ENCODE measurements around the gene CFP. TPM values are rescaled to one million over a fixed set of nuclear protein-coding genes. Genes with fewer than 3 reads are reported as not detected.

CFP gene
- total RNA-seq, 1 donor from 2014 or later: 3.0 TPM

GRCh38 chrX:47645530-47645929 lies 15.8 kb upstream of the CFP start:
- intact Hi-C loops (cut with micrococcal nuclease): no loop called here
- Histone ChIP-seq H3K27ac (replicated peaks) (no peak overlapping the region), H3K36me3 (peaks cover 9% of the 10 kb centered on the region), H3K4me1 (peaks cover 27% of the 10 kb centered on the region), H3K9me3 (replicated peaks) (no peaks in the 10 kb centered on the region), H3K4me3 (no peak overlapping the region), H3K27me3 (ENCODE audit: low read depth) (no peaks in the 10 kb centered on the region)
- DNase-seq: no peak
- TF ChIP-seq, protein P1, sequence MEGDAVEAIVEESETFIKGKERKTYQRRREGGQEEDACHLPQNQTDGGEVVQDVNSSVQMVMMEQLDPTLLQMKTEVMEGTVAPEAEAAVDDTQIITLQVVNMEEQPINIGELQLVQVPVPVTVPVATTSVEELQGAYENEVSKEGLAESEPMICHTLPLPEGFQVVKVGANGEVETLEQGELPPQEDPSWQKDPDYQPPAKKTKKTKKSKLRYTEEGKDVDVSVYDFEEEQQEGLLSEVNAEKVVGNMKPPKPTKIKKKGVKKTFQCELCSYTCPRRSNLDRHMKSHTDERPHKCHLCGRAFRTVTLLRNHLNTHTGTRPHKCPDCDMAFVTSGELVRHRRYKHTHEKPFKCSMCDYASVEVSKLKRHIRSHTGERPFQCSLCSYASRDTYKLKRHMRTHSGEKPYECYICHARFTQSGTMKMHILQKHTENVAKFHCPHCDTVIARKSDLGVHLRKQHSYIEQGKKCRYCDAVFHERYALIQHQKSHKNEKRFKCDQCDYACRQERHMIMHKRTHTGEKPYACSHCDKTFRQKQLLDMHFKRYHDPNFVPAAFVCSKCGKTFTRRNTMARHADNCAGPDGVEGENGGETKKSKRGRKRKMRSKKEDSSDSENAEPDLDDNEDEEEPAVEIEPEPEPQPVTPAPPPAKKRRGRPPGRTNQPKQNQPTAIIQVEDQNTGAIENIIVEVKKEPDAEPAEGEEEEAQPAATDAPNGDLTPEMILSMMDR (IDR thresholded peaks at IDR 0.05; ENCODE audit: borderline replicate concordance): no peak

DNA sequence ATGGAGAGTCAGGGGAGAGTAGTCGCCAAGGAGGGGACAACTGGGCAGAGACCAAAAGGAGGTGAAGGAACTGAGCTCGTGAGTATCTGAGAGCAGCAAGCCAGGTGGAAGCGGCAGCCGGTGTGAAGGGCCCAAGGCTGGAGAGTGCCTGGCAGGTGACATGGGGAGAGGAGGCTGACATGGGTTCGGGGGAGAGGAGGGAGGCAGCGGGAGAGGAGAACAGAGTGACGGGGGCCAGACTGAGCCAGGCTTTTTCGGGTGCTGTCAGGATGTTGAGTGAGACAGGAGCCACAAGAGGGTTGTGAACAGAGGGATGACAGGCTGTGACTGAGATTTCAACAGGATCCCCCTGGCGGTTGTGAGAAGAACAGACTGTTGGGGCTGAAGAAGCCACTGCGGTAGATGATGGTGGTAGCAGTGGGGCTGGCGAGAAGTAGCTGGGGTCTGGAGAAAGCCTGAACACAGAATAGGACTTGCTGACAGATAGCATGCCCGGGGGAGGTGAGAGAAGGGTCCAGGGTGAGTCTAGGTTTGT lies 14.9 kb upstream of the CFP start:
- TF ChIP-seq, protein P1 (IDR thresholded peaks at IDR 0.05; ENCODE audit: borderline replicate concordance): peak; percentile 55
- peaks cover 27% of the 10 kb centered on the region for H3K4me1 ChIP-seq
- H3K9me3 ChIP-seq (replicated peaks): no peaks in the 10 kb centered on the region
- peaks cover 18% of the 10 kb centered on the region for H3K36me3 ChIP-seq
- intact Hi-C loops (cut with micrococcal nuclease): no loop called here
- H3K4me3 ChIP-seq: no peak overlapping the region
- no peaks in the 10 kb centered on the region for H3K27me3 ChIP-seq (ENCODE audit: low read depth)
- DNase-seq: no peak
- H3K27ac ChIP-seq (replicated peaks): no peak overlapping the region

GRCh38 chrX:47643926-47644325 lies 14.2 kb upstream of the CFP start:
- H3K4me3 ChIP-seq: no peak overlapping the region
- TF ChIP-seq, protein P1 (IDR thresholded peaks at IDR 0.05; ENCODE audit: borderline replicate concordance): peak; percentile 52
- H3K27ac ChIP-seq (replicated peaks): peak overlapping the region; percentile 56
- H3K27me3 ChIP-seq (ENCODE audit: low read depth): no peaks in the 10 kb centered on the region
- peaks cover 23% of the 10 kb centered on the region for H3K36me3 ChIP-seq
- H3K9me3 ChIP-seq (replicated peaks): no peaks in the 10 kb centered on the region
- H3K4me1 ChIP-seq: peaks cover 21% of the 10 kb centered on the region
- DNase-seq: no peak
- intact Hi-C loops (cut with micrococcal nuclease): no loop called here

- H3K36me3 ChIP-seq: peaks cover 46% of the 10 kb centered on the region
Measured at GRCh38 chrX:47638816-47639215, 9.1 kb upstream of the CFP start.

DNA sequence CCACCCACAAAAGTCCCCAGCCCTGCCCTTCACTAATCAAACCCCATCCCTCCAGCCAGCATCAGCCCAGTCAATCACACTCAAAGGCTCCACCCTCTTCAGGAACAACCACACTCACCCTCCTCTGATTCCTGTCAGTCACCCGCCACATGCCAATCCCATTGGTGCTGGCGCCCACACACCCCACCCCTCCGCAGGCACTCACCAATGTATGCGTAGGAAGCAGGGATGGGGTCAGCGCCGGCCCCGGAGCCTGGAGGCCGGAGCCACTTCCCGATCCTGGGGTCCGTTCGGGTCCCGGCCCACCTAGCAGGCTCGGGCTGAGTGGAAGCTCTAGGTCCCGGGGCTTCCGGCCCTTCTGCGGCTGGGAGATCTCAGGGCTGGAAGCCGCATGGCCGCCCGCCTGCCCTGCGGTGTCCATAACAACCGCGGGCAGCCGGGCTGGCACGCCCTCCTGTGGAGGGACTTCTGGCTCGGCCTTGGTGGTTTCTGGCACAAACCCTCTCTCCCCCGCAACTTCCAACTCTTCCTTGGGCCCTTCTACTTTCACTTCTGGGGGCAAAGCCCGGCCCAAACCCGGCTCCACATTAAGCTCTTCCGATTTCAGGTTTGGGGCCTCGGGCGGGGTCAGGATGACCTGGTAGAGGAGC lies 7.9 kb upstream of the CFP start:
- no peaks in the 10 kb centered on the region for H3K9me3 ChIP-seq (replicated peaks)
- peaks cover 46% of the 10 kb centered on the region for H3K36me3 ChIP-seq
- peak; percentile 25 for DNase-seq
- H3K27ac ChIP-seq (replicated peaks): no peak overlapping the region
- intact Hi-C loops (cut with micrococcal nuclease): no loop called here
- no peaks in the 10 kb centered on the region for H3K4me1 ChIP-seq
- TF ChIP-seq, protein P1 (IDR thresholded peaks at IDR 0.05; ENCODE audit: borderline replicate concordance): no peak
- H3K4me3 ChIP-seq: peak overlapping the region; percentile 43
- no peaks in the 10 kb centered on the region for H3K27me3 ChIP-seq (ENCODE audit: low read depth)

More at GRCh38 chrX:47638816-47639215, 9.1 kb upstream of the CFP start:
- H3K4me3 ChIP-seq: no peak overlapping the region
- TF ChIP-seq, protein P1 (IDR thresholded peaks at IDR 0.05; ENCODE audit: borderline replicate concordance): no peak
- no peaks in the 10 kb centered on the region for H3K27me3 ChIP-seq (ENCODE audit: low read depth)
- no peak overlapping the region for H3K27ac ChIP-seq (replicated peaks)
- no peak for DNase-seq
- H3K4me1 ChIP-seq: peaks cover 5% of the 10 kb centered on the region
- intact Hi-C loops (cut with micrococcal nuclease): no loop called here
- H3K9me3 ChIP-seq (replicated peaks): no peaks in the 10 kb centered on the region

Measured in left ventricle myocardium inferior (tissue), 1 donor.